BE2C (cell line): ENCODE measurements around the gene RGS21. TPM values are rescaled to one million over a fixed set of nuclear protein-coding genes. Genes with fewer than 3 reads are reported as not detected.

Experiments
- DNase-seq: peaks from one replicate; pipeline ENCODE4 v3.0.0-alpha.2; 2020
- H3K27me3 ChIP-seq: fragments of 250-450 bp; sonication (Bioruptor Pico); 2 replicates; pipeline ENCODE4 v1.5.1; 2020; ENCODE audit warnings: mild to moderate bottlenecking
- H3K36me3 ChIP-seq: fragments of 250-450 bp; sonication (Bioruptor Pico); 2 replicates; pipeline ENCODE4 v1.5.1; 2020; ENCODE audit warnings: mild to moderate bottlenecking
- H3K4me1 ChIP-seq: fragments of 250-450 bp; sonication (Bioruptor Pico); 2 replicates; pipeline ENCODE4 v1.5.1; 2020
- H3K4me3 ChIP-seq: 2 replicates; pipeline ENCODE4 v1.5.1; 2011; ENCODE audit warnings: low read depth, low read length
- H3K9me3 ChIP-seq: fragments of 250-450 bp; sonication (Bioruptor Pico); 2 replicates; pipeline ENCODE4 v1.5.1; 2020
- CTCF ChIP-seq: IDR thresholded peaks from 2 replicates; pipeline ENCODE4 v1.5.1; 2012; ENCODE audit warnings: mild to moderate bottlenecking, low read depth, low read length
- polyA plus RNA-seq: library from polyadenylated mRNA; unstranded; fragments of >200 nt; gene quantifications from one replicate; pipeline ENCODE4 v1.2.1, GENCODE V29; 2012; ENCODE audit warnings: low read depth, missing spikeins; ENCODE audit not compliant: insufficient read length, insufficient read depth

RGS21 gene
- not detected for polyA plus RNA-seq

- no peak for TF ChIP-seq CTCF
- H3K9me3 ChIP-seq = no peaks in the 10 kb centered on the region
- H3K27me3 ChIP-seq = no peaks in the 10 kb centered on the region
- no peak within 1 kb of the TSS for H3K4me3 ChIP-seq
- H3K4me1 ChIP-seq = no peaks in the 10 kb centered on the region; the same call in 1 of the 2 replicates
- H3K36me3 ChIP-seq = no peaks in the 10 kb centered on the region
- no peak for DNase-seq
These were observed at the start of gene RGS21 for GRCh38 chr1:192316942-192317450. Gene RGS21 (plus strand): TSS chr1:192316992. CDS start chr1:192343037, 26,045 bp downstream.

- TF ChIP-seq CTCF = no peak
- Histone ChIP-seq H3K4me1 (peaks cover 3% of the 10 kb centered on the region), H3K9me3 (no peaks in the 10 kb centered on the region), H3K27me3 (no peaks in the 10 kb centered on the region), H3K36me3 (no peaks in the 10 kb centered on the region), H3K4me3 (no peak overlapping the region)
- no peak for DNase-seq
These were observed 48.2 kb upstream of the RGS21 start for GRCh38 chr1:192268468-192269052.

GRCh38 chr1:192270398-192270797 is 46.4 kb upstream of the RGS21 start:
- H3K36me3 ChIP-seq = no peaks in the 10 kb centered on the region
- no peaks in the 10 kb centered on the region for H3K9me3 ChIP-seq
- no peak for TF ChIP-seq CTCF
- no peak overlapping the region for H3K4me3 ChIP-seq
- no peak for DNase-seq
- no peaks in the 10 kb centered on the region for H3K27me3 ChIP-seq
- H3K4me1 ChIP-seq = peaks cover 3% of the 10 kb centered on the region

- TF ChIP-seq CTCF = no peak
- DNase-seq = no peak
- no peaks in the 10 kb centered on the region for H3K9me3 ChIP-seq
- H3K36me3 ChIP-seq = no peaks in the 10 kb centered on the region
- H3K27me3 ChIP-seq = no peaks in the 10 kb centered on the region
- H3K4me3 ChIP-seq = no peak overlapping the region
- peaks cover 3% of the 10 kb centered on the region for H3K4me1 ChIP-seq
These were observed 44.1 kb upstream of the RGS21 start for GRCh38 chr1:192272732-192273131.

- Histone ChIP-seq H3K36me3 (no peaks in the 10 kb centered on the region), H3K4me1 (peaks cover 3% of the 10 kb centered on the region; the same call in 1 of the 2 replicates), H3K9me3 (no peaks in the 10 kb centered on the region), H3K4me3 (no peak overlapping the region), H3K27me3 (no peaks in the 10 kb centered on the region)
- TF ChIP-seq CTCF = no peak
- DNase-seq = no peak
These were observed 42.2 kb upstream of the RGS21 start for GRCh38 chr1:192274588-192274987.

GRCh38 chr1:192277635-192278034 is 39.2 kb upstream of the RGS21 start:
- H3K36me3 ChIP-seq = no peaks in the 10 kb centered on the region
- no peak for DNase-seq
- TF ChIP-seq CTCF = no peak
- peaks cover under 1% of the 10 kb centered on the region; the same call in 1 of the 2 replicates for H3K4me1 ChIP-seq
- no peaks in the 10 kb centered on the region for H3K9me3 ChIP-seq
- no peak overlapping the region for H3K4me3 ChIP-seq
- no peaks in the 10 kb centered on the region for H3K27me3 ChIP-seq
